HEK293T (cell line): ENCODE results near the gene SH3BP5L.

ENCODE experiments used
- CTCF ChIA-PET: fragments of 350-600 bp; formaldehyde crosslinking; extraction: SDS; loops from one replicate; lab custom pipeline; 2021; ENCODE audit warnings: antibody characterized with exemption, inconsistent platforms; lab: Yijun Ruan, JAX
- POLR2A ChIA-PET: fragments of 350-600 bp; formaldehyde crosslinking; extraction: SDS; loops from one replicate; lab custom pipeline; 2020; ENCODE audit warnings: antibody characterized with exemption, inconsistent platforms; lab: Yijun Ruan, JAX
- DNase-seq: peaks from one replicate; pipeline ENCODE4 v3.0.0; 2012; ENCODE audit warnings: mixed read lengths; ENCODE audit errors: extremely low spot score
- ARNT ChIP-seq: fragments of 450-650 bp; IDR thresholded peaks from 2 replicates; pipeline ENCODE4 v1.6.1; 2017; ENCODE audit warnings: mild to moderate bottlenecking
- BHLHE40 ChIP-seq: fragments of 450-650 bp; IDR thresholded peaks from 2 replicates; pipeline ENCODE4 v1.6.1; 2016; ENCODE audit warnings: mild to moderate bottlenecking, moderate library complexity, borderline replicate concordance
- CTBP1 ChIP-seq: fragments of 450-650 bp; IDR thresholded peaks from 2 replicates; pipeline ENCODE4 v1.6.1; 2016; ENCODE audit warnings: borderline replicate concordance
- ELF4 ChIP-seq: fragments of 450-650 bp; IDR thresholded peaks from 2 replicates; pipeline ENCODE4 v1.6.1; 2017; ENCODE audit warnings: antibody characterized with exemption
- FOXA1 ChIP-seq: fragments of 450-650 bp; IDR thresholded peaks from 2 replicates; pipeline ENCODE4 v1.6.1; 2016; ENCODE audit warnings: mild to moderate bottlenecking
- FOXK2 ChIP-seq: fragments of 450-650 bp; IDR thresholded peaks from 2 replicates; pipeline ENCODE4 v1.6.1; 2016; ENCODE audit warnings: mild to moderate bottlenecking
- FOXM1 ChIP-seq: fragments of 450-650 bp; IDR thresholded peaks from 2 replicates; pipeline ENCODE4 v1.6.1; 2017; ENCODE audit warnings: mild to moderate bottlenecking, borderline replicate concordance
- HDGF ChIP-seq: fragments of 450-650 bp; IDR thresholded peaks from 2 replicates; pipeline ENCODE4 v1.6.1; 2017; ENCODE audit warnings: antibody characterized with exemption, borderline replicate concordance
- L3MBTL2 ChIP-seq: fragments of 450-650 bp; conservative IDR thresholded peaks from 2 replicates; pipeline ENCODE4 v1.6.1; 2016; ENCODE audit warnings: mild to moderate bottlenecking
- LEF1 ChIP-seq: fragments of 450-650 bp; IDR thresholded peaks from 2 replicates; pipeline ENCODE4 v1.6.1; 2017; ENCODE audit warnings: mild to moderate bottlenecking, borderline replicate concordance
- NFRKB ChIP-seq: fragments of 450-650 bp; IDR thresholded peaks from 2 replicates; pipeline ENCODE4 v1.6.1; 2016; ENCODE audit warnings: mild to moderate bottlenecking, moderate library complexity
- PKNOX1 ChIP-seq: fragments of 450-650 bp; IDR thresholded peaks from 2 replicates; pipeline ENCODE4 v1.6.1; 2016
- SP1 ChIP-seq: fragments of 450-650 bp; IDR thresholded peaks from 2 replicates; pipeline ENCODE4 v1.6.1; 2017
- SUZ12 ChIP-seq: fragments of 450-650 bp; IDR thresholded peaks from 2 replicates; pipeline ENCODE4 v1.6.1; 2016; ENCODE audit warnings: mild to moderate bottlenecking
- TARDBP ChIP-seq: fragments of 450-650 bp; IDR thresholded peaks from 2 replicates; pipeline ENCODE4 v1.6.1; 2016
- ZNF384 ChIP-seq: fragments of 450-650 bp; IDR thresholded peaks from 2 replicates; pipeline ENCODE4 v1.6.1; 2016

SH3BP5L gene

GRCh38 chr1:248779350-248779749 lies 46.4 kb downstream of the SH3BP5L start:
- ChIA-PET CTCF (no interaction called here), POLR2A (no interaction called here)
- TF ChIP-seq SUZ12, result no peak
- no peak for TF ChIP-seq NFRKB
- no peak for TF ChIP-seq PKNOX1
- no peak for DNase-seq

GRCh38 chr1:248778906-248779305 lies 46.8 kb downstream of the SH3BP5L start:
- CTCF ChIA-PET, result no interaction called here
- POLR2A ChIA-PET, result no interaction called here
- no peak for DNase-seq
- TF ChIP-seq FOXM1, result no peak
- no peak for TF ChIP-seq SUZ12
- no peak for TF ChIP-seq SP1
- TF ChIP-seq FOXK2, result no peak
- TF ChIP-seq BHLHE40, result no peak
- TF ChIP-seq CTBP1, result no peak
- no peak for TF ChIP-seq TARDBP
- no peak for TF ChIP-seq L3MBTL2
- TF ChIP-seq LEF1, result no peak
- no peak for TF ChIP-seq ZNF384
- TF ChIP-seq PKNOX1, result no peak

- ChIA-PET CTCF (no interaction called here), POLR2A (no interaction called here)
- TF ChIP-seq SUZ12 (no peak), PKNOX1 (no peak), CTBP1 (no peak), L3MBTL2 (no peak), ELF4 (no peak), FOXK2 (no peak), ARNT (no peak), NFRKB (no peak), LEF1 (no peak), BHLHE40 (no peak), FOXM1 (no peak), TARDBP (no peak), SP1 (no peak), FOXA1 (no peak)
- DNase-seq, result no peak
Measured at GRCh38 chr1:248776991-248777390, 48.7 kb downstream of the SH3BP5L start.

GRCh38 chr1:248775441-248775840 lies 50.3 kb downstream of the SH3BP5L start:
- ChIA-PET CTCF (no interaction called here), POLR2A (no interaction called here)
- TF ChIP-seq CTBP1, result no peak
- TF ChIP-seq PKNOX1, result no peak
- TF ChIP-seq SUZ12, result no peak
- no peak for TF ChIP-seq L3MBTL2
- no peak for TF ChIP-seq FOXA1
- TF ChIP-seq NFRKB, result no peak
- no peak for TF ChIP-seq HDGF
- TF ChIP-seq FOXK2, result no peak
- TF ChIP-seq ARNT, result no peak
- no peak for DNase-seq
